Testis (tissue), 2 donors: ENCODE data around the gene NKAIN2.

Experiments used
- POLR2A ChIP-seq: fragments of 450-650 bp; IDR thresholded peaks from one replicate; pipeline ENCODE4 v1.6.1; 2017; ENCODE audit warnings: antibody characterized with exemption, mild to moderate bottlenecking, moderate library complexity
- TF ChIP-seq, protein P1 (sequence below), 3 experiments: fragments of 450-650 bp in 2 of 3; fragments of 200-600 bp in 1 of 3; sonication (generic) in 1 of 3; IDR thresholded peaks; one replicate each; pipeline ENCODE4 v1.5.1; 2016 to 2019; ENCODE audit warnings: antibody characterized with exemption in 3 of 3, mild to moderate bottlenecking in 2 of 3, moderate library complexity in 1 of 3

DNA sequence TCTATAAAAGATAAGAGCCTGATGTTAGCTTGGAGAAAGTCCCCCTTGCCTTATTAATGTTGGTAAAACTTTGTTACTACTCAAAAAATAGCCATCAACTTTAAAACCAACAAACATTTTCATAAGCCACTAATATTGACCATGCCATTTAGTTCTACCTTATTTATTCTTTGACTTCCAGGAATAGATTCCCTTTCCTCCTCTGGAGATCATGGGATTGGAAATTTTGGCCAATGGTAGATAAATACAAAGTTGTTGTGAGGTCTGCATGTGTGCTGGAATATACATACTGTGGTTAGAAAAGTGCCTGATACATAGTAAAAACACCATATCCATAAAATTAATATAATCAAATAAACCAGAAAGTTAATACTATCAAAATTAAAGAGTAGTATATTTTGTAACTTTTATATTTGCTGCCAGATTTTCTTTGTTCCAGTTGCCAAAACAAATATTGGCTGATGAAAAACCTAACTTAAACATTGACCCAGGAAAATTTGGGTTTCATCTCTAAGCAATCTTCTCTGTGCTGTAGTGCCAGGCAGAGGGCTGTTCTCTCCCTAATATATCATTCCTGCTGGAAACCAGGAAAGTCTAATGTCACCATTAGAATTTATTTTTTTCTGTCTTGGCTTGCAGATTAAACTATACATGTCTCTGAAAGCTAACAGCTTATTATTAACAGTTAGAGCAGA, 169.1 kb downstream of the NKAIN2 start:
- TF ChIP-seq, protein P1, sequence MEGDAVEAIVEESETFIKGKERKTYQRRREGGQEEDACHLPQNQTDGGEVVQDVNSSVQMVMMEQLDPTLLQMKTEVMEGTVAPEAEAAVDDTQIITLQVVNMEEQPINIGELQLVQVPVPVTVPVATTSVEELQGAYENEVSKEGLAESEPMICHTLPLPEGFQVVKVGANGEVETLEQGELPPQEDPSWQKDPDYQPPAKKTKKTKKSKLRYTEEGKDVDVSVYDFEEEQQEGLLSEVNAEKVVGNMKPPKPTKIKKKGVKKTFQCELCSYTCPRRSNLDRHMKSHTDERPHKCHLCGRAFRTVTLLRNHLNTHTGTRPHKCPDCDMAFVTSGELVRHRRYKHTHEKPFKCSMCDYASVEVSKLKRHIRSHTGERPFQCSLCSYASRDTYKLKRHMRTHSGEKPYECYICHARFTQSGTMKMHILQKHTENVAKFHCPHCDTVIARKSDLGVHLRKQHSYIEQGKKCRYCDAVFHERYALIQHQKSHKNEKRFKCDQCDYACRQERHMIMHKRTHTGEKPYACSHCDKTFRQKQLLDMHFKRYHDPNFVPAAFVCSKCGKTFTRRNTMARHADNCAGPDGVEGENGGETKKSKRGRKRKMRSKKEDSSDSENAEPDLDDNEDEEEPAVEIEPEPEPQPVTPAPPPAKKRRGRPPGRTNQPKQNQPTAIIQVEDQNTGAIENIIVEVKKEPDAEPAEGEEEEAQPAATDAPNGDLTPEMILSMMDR (IDR thresholded peaks at IDR 0.05), result no peak
- no peak for TF ChIP-seq POLR2A
